Smooth muscle cell of the brain vasculature (primary cell): ENCODE results near the gene CSE1L.
"Not testable (repeated sequence)": the region's sequence is repeated elsewhere in the genome, so short reads cannot be mapped to it uniquely, and the experiment has no call there.

Experiments
- DNase-seq: peaks from one replicate; pipeline ENCODE4 v3.0.0-alpha.2; 2012; ENCODE audit warnings: low read depth, low spot score

CSE1L gene

GRCh38 chr20:49132995-49133478 lies 86.9 kb downstream of the CSE1L start:
- peak; percentile 50 for DNase-seq

GRCh38 chr20:49133571-49133970 lies 87.5 kb downstream of the CSE1L start:
- DNase-seq = no peak

GRCh38 chr20:49134797-49135196 lies 88.7 kb downstream of the CSE1L start:
- DNase-seq = not testable (repeated sequence)

GRCh38 chr20:49136817-49137571 lies 90.9 kb downstream of the CSE1L start:
- no peak for DNase-seq

- DNase-seq = no peak
Observed at GRCh38 chr20:49138431-49138830, 92.3 kb downstream of the CSE1L start.

GRCh38 chr20:49140411-49140810 lies 94.3 kb downstream of the CSE1L start:
- no peak for DNase-seq

GRCh38 chr20:49140834-49141233 lies 94.7 kb downstream of the CSE1L start:
- DNase-seq = no peak
